ENCODE measurements around the gene EML1. TPM values are rescaled to one million over a fixed set of nuclear protein-coding genes. Genes with fewer than 3 reads are reported as not detected.

Gene EML1
- 14.9 and 27.0 TPM in 2 replicates for polyA plus RNA-seq

DNA sequence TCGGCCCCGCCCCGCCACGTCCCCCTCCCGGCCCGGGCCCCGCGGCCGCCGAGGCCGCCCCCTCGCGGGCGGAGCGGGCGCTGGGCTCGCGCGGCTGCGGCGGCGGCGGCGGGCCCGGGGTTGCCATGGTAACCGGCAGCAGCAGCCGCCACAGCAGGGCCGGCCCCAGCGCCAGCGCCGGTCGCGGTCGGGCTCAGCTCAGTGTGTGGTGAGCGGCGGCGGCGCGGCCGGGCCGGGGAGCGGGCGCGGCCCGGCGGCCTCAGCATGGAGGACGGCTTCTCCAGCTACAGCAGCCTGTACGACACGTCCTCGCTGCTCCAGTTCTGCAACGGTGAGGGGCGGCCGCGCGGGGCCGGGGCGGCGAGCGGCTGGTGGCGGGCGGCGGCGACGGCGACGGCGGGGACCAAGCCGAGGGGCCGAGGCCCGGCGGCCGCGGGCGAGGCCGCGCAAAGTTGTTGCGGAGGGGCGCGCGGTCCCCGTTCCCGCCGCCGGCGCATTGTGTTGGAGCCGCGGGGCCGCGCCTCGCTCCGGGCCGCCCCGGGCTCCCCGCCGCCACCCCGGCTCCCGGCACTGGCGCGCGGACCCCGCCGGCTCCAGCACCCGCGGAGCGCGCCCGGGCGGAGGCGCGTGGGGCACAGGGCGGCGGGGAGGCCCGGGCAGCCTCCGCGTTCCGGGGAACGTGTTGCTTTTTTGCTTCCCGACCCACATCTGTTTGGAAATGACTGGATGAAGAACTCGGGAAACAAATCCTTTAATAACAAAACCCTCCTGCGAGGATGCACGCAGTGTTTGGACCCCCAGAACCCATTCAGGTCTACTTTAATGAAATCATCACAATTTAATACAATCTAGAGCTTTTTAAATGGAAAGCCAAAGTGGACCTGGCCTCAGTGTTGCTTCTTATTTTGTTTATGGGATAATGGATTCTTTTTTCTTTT lies at the start of gene EML1:
Gene EML1, plus strand, starts transcription at position 201 of the 938 bp plus-strand sequence. Its CDS starts 64 bp downstream, at position 265.

Other genes starting within 250 kb of the EML1 start
- gene CCDC85C, start 189.2 kb upstream of the EML1 start, polyA plus RNA-seq = 0.24 TPM in 1 of 2 replicates, not detected in the other
- gene HHIPL1, start 148.3 kb upstream of the EML1 start, polyA plus RNA-seq = 0.22 and 1.2 TPM in 2 replicates
- gene CYP46A1, start 109.1 kb upstream of the EML1 start, polyA plus RNA-seq = 13.4 and 19.8 TPM in 2 replicates

Data from Purkinje cell (primary cell).